GM18519 (cell line): Measurements from ENCODE around the gene CYP4A22.
"Not testable (repeated sequence)": the region's sequence is repeated elsewhere in the genome, so short reads cannot be mapped to it uniquely, and the experiment has no call there.

ENCODE experiments used
- ATAC-seq: cut with Tn5 transposase; IDR thresholded peaks from one replicate; pipeline ENCODE4 v1.9.1; 2021; ENCODE audit warnings: mild to moderate bottlenecking, moderate library complexity; ENCODE audit not compliant: unreplicated experiment, low FRiP score

CYP4A22 gene

DNA sequence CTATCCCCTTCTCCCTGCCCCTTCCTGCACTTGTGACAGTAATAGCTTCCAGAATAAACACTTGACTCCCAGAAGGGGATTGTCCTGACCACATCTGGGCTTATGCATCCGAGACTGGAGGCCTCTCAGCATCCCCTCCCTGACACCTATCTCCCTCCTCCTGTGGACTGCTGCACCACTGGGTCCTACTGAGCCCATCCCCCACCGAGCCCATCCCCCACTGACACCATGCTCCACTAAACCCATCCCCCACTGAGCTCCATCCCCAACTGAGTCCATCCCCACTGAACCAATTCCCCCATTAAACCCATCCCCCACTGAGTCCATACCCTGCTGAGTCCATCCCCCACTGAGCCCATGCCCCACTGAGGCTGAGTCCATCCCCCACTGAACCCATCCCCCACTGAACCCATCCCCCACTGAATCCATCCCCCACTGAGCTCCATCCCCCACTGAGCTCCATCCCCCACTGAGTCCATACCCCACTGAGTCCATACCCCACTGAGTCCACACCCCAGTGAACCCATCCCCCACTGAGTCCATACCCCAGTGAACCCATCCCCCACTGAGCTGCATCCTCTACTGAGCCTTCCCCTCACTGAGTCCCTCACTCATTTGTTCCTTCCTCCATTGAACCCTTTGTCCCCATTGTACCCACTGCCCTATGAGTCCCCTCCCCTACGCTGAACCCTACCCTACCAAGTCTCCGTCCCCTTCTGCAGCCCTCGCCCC is 47.0 kb downstream of the CYP4A22 start:
- ATAC-seq = no peak

DNA sequence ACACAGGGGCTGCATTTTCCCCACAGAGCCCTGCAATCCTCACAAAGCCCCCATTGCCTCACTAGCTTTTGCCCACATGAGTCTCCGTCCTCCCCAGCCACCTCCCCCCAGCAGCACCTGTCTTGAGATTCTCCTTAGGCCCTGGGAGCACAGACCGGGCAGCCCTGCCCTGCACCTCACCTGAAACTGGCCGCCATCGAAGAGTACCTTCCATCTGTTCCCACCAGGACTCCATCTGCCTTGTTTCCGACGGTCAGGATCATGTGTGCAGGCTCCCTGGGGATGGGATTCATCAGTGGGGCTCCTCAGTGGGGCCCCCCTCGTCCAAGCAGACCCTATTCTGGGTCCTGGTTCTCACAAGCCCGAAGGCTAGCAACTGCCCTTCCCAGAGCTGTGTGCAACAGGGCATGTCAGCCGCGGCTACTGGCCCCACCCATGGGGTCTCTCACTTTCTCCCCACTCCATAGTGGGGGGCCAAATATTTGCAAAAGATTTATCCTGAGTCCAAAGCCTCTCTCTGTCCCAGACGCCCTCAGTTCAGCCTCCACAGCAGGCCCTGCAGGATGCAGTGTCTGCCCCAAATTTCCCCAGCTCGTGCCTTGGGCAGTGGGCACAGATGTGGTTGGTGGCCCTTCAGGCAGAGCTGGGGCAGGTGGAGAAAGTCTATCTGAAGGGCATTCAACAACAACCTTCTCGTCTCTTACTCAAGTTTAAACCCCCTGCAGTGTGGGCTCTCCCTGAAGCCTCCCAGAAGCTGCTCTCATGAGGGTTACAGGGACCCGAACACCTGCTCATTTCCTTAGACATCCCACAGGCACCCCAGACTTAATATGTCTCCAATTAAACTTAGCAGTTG is 47.8 kb downstream of the CYP4A22 start:
- ATAC-seq = no peak

- ATAC-seq = no peak
Observed at GRCh38 chr1:47186267-47187185, 49.3 kb downstream of the CYP4A22 start.

- ATAC-seq = no peak
Observed at GRCh38 chr1:47187231-47187925, 50.1 kb downstream of the CYP4A22 start.

DNA sequence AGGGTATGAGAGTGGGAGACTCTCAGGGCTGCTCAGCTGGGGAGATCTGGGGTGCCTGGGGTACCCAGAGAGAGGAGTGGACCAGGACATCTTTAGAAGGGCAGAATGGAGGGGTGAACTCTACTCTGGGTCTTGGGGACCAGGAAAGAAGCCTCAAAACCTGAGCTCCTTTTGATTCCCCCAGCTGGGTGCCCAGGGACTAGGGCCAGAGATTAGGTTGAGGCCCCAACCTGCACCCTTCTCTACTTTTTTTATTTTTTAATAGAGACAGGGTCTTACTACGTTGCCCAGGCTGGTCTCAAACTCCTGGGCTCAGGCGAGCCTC is 50.6 kb downstream of the CYP4A22 start:
- ATAC-seq = no peak

DNA sequence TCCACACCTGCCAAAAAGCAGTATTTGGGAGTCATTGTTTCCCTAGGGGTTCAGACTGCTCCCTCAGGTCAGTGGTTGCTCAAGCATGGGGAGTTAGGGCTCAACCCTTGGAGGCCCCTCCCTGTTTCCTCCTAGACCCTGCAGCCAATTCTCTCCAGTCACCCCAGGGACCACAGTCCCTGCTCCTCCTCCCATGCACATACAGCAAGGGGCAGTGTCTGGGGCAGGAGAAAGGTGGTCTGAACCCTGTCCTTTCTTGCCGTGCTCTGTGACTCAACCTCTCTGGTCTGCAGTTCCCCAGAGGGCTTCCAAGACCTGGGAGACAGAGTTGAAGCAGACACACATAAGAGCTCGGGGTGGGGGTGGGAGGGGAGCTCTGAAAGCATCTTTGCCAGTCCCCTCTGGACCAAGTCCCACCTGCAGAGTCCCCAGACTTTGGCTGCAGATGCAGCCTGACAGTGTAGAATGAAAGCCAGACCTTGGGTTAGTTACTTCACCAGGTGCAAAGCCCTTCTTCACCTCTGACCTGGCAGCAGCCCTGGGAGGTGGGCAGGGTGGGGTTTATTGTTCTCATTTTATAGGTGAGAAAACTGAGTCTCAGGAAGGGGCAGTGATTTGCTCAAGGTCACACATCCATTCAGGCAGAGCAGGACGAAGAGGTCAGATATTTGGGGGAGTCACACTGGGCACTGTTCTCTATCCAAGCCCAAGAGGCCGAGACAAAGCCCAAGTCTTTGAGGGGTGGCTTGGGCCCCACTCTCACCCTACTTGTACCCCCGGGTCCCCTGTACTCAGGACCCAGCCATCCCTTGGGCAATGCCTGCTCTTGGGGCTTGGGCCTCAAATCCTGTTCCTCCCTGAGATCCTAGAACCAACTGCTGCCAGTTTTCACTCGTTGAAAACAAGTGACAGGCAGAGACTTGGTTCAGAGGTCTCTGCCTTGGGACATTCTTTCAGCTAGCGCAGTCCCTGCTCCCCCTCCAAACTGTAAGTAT is 51.8 kb downstream of the CYP4A22 start:
- ATAC-seq = no peak

GRCh38 chr1:47189844-47190508 is 52.7 kb downstream of the CYP4A22 start, which contains the start of gene PDZK1IP1:
TSS of gene PDZK1IP1 (minus strand) at chr1:47190036. CDS start at chr1:47189932, 104 bp downstream.
- ATAC-seq = no peak

DNA sequence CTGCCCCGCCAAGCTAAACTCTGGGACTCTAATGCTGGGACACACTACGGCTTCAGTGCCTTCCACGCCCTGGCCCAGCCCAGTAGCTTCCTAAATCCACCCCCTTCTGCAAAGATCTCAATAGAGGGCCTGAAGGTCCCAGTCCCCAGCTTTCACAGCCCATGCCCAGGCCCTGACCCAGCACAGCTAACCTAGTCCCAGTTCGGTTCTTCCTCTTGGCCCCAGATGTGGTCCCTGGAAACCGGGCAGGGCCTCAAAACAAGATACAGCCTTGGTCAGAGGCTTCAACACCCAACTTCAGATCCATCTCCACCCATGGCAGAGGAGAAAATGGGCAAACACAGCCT is 53.2 kb downstream of the CYP4A22 start:
- no peak for ATAC-seq

DNA sequence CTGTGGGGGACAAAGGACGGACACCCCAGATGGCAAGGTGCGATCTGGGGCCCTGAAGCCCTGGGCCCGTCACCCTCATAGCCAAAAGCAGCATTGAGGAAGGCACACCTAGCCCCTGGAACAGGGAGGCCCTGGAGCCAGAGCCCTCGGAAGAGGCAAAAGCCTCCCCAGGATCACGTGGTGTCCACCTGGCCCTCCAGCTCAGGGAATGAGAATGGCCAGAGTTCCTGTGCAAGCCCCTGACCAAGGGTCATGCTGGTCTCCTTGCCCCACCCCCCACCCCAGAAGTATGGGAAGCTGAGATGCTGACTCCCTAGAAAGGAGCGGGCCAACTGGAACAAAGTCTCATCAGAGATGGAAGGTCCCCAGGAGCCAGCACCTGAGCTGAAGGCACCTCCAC is 53.6 kb downstream of the CYP4A22 start:
- no peak for ATAC-seq

DNA sequence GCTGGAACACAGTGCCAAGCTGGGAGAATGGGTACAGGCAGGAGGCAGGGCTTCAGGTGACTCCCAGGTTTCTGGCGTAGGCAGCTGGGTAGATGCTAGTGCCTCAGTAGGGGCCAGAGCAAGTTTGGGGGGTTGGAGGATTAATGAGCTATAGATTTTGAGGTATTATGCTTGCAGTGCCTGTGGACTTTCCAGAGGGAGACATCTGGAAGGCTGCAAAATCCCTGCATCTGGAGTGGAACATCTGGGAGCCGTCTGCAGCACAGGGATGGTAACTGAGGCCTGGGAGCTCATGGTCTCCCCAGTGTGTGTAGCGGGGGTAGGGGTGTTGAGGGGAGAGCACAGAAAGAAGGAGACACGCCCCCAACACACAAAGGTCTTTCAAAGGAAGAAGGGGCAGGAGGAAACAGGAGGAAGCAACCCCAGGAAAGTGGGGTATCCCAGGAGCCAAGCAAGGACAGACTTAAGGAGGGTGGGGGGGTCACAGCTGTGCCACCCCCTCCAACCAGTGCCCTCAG is 54.8 kb downstream of the CYP4A22 start:
- ATAC-seq = no peak

GRCh38 chr1:47192458-47193384 is 55.5 kb downstream of the CYP4A22 start:
- ATAC-seq = no peak

- not testable (repeated sequence) for ATAC-seq
Observed at GRCh38 chr1:47193496-47193895, 56.3 kb downstream of the CYP4A22 start.

GRCh38 chr1:47194311-47194710 is 57.1 kb downstream of the CYP4A22 start:
- ATAC-seq = no peak

DNA sequence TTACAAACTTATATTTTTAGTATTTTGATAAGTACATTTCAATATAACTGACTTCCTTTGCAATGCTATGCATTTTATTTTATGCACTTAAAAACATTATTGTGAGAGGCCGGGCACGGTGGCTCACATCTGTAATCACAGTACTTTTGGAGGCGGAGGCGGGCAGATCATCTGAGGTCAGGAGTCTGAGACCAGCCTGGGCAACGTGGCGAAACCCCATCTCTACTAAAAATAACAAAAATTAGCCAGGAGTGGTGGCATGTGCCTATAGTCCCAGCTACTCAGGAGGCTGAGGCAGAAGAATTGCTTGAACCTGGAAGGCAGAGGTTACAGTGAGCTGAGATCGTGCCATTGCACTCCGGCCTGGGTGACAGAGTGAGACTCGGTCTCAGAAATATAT is 58.7 kb downstream of the CYP4A22 start:
- ATAC-seq = not testable (repeated sequence)

DNA sequence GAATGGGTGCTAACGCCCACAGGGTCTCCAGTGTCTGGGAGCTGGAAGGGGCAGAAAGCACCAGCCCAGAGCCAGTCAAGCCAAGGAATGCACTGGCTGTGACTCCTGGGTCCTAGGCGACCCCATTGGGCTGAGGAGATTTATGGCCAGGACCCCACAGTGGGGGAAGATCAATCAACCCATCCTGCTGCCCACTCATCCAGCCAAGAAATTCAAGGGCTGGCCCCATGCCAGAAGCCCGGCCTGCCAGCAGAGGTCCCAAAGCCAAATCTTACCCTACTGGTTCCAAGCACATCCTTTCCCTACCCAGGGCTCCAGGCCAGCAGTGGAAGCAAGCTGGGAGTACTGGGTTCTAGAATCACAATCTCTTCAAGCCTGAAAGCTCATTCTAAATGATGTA is 59.4 kb downstream of the CYP4A22 start:
- ATAC-seq = no peak

DNA sequence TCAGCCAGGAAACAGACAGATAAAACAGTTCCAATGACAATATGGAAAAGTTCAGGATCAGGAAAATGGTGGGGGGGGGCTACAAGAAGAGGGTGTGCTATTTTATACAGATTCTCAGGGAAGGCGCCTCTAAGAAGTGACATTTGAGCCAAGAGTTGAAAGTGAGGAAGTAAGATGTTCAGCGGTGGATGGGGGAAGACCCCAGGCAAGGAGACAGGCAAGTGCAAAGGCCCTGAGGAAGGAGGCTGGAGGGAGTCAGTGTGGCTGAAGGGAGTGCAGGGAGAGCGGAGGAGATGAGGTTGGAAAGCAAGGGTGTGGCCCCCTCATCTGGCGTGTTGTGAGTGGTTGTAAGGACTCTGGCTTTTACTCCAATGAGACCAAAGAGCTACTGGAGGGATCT is 61.0 kb downstream of the CYP4A22 start:
- no peak for ATAC-seq
